Measurements from ENCODE around the gene VRK3.

Gene VRK3

GRCh38 chr19:49950956-49951526 is 74.1 kb downstream of the VRK3 start:
- no peak overlapping the region for H3K4me3 ChIP-seq (ENCODE audit: low read length, poor library complexity, severe bottlenecking)
- TF ChIP-seq EZH2phosphoT487 (IDR thresholded peaks at IDR 0.05; ENCODE audit: borderline replicate concordance) (no peak), CTCF (conservative IDR thresholded peaks at IDR 0.05; ENCODE audit: low read length) (no peak)
- H4K20me1 ChIP-seq (ENCODE audit: insufficient read depth, low read length, poor library complexity, severe bottlenecking): no peaks in the 10 kb centered on the region
- H2AFZ ChIP-seq (ENCODE audit: low read length): no peak overlapping the region
- no peaks in the 10 kb centered on the region for H3K9me2 ChIP-seq (replicated peaks; ENCODE audit: low read depth, low read length)
- H3K9me3 ChIP-seq (ENCODE audit: insufficient read depth, low read depth, low read length): no peaks in the 10 kb centered on the region
- H3K36me3 ChIP-seq (ENCODE audit: insufficient read depth, low read length): no peaks in the 10 kb centered on the region
- H3K4me1 ChIP-seq (ENCODE audit: insufficient read depth, low read length, poor library complexity, severe bottlenecking): no peaks in the 10 kb centered on the region
- no peaks in the 10 kb centered on the region for H3K27me3 ChIP-seq (ENCODE audit: insufficient read depth, low read length, poor library complexity, severe bottlenecking)
- no peak overlapping the region for H3K4me2 ChIP-seq (ENCODE audit: low read depth, low read length, poor library complexity, severe bottlenecking)
- no peaks in the 10 kb centered on the region for H3F3A ChIP-seq (ENCODE audit: low read depth)
- H3K9ac ChIP-seq (ENCODE audit: low read depth, low read length, poor library complexity, severe bottlenecking): no peak overlapping the region
- no peaks in the 10 kb centered on the region for H3K79me2 ChIP-seq (ENCODE audit: insufficient read depth, low read length)

- no peaks in the 10 kb centered on the region for H3K4me1 ChIP-seq (ENCODE audit: insufficient read depth, low read length, poor library complexity, severe bottlenecking)
- TF ChIP-seq CTCF (conservative IDR thresholded peaks at IDR 0.05; ENCODE audit: low read length) (no peak), EZH2phosphoT487 (IDR thresholded peaks at IDR 0.05; ENCODE audit: borderline replicate concordance) (no peak)
- H3K27me3 ChIP-seq (ENCODE audit: insufficient read depth, low read length, poor library complexity, severe bottlenecking): no peaks in the 10 kb centered on the region
- H4K20me1 ChIP-seq (ENCODE audit: insufficient read depth, low read length, poor library complexity, severe bottlenecking): no peaks in the 10 kb centered on the region
- no peaks in the 10 kb centered on the region for H3K9me3 ChIP-seq (ENCODE audit: insufficient read depth, low read depth, low read length)
- no peaks in the 10 kb centered on the region for H3K36me3 ChIP-seq (ENCODE audit: insufficient read depth, low read length)
- H3K9me2 ChIP-seq (replicated peaks; ENCODE audit: low read depth, low read length): no peaks in the 10 kb centered on the region
- H3K9ac ChIP-seq (ENCODE audit: low read depth, low read length, poor library complexity, severe bottlenecking): no peak overlapping the region
- no peak overlapping the region for H3K4me3 ChIP-seq (ENCODE audit: low read length, poor library complexity, severe bottlenecking)
- H2AFZ ChIP-seq (ENCODE audit: low read length): no peak overlapping the region
- H3K4me2 ChIP-seq (ENCODE audit: low read depth, low read length, poor library complexity, severe bottlenecking): no peak overlapping the region
- no peaks in the 10 kb centered on the region for H3K79me2 ChIP-seq (ENCODE audit: insufficient read depth, low read length)
- no peaks in the 10 kb centered on the region for H3F3A ChIP-seq (ENCODE audit: low read depth)
Measured at GRCh38 chr19:49950590-49950948, 74.6 kb downstream of the VRK3 start.

DNA sequence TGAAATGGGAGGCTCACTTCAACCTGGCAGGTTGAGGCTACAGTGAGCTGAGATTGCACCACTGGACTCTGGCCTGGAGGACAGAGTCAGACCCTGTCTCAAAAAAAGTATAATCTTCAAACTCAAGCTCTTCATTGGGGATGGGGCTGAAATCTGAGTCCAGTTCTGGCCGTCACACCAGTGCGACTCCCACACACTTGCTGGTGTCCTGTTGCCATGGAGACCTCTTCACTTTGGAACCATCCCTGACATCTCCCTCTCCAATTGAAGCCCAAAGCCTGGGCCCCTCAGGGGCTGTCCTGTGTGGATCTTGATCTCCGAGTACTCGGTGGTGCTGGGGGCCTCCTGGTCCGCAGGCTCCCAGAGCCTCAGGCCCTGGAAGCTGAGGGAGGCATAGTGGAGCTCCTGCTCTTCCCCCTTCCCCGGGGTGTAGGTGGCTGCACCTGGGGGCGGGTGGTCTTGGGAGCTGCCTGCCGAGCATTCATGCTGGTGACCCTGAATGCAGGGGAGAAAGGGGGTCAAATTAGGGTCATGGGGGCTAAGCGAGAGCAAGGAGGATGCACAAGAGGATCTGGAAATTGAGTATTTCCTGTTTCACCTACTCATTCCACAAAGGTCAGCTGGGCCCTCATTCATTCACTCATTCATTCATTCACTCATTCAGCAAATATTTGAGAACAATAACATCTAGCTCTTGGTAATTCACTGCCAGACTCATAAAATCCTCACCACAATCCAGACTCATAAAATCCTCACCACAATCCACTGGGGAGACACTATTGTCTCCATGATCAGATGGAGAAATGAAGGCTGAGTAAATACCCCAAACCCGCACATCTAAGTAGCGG is 75.2 kb downstream of the VRK3 start:
- no peaks in the 10 kb centered on the region for H4K20me1 ChIP-seq (ENCODE audit: insufficient read depth, low read length, poor library complexity, severe bottlenecking)
- H2AFZ ChIP-seq (ENCODE audit: low read length): no peak overlapping the region
- H3K4me1 ChIP-seq (ENCODE audit: insufficient read depth, low read length, poor library complexity, severe bottlenecking): no peaks in the 10 kb centered on the region
- TF ChIP-seq EZH2phosphoT487 (IDR thresholded peaks at IDR 0.05; ENCODE audit: borderline replicate concordance) (no peak), CTCF (conservative IDR thresholded peaks at IDR 0.05; ENCODE audit: low read length) (no peak)
- H3K9me2 ChIP-seq (replicated peaks; ENCODE audit: low read depth, low read length): no peaks in the 10 kb centered on the region
- no peak overlapping the region for H3K4me2 ChIP-seq (ENCODE audit: low read depth, low read length, poor library complexity, severe bottlenecking)
- no peak overlapping the region for H3K4me3 ChIP-seq (ENCODE audit: low read length, poor library complexity, severe bottlenecking)
- no peaks in the 10 kb centered on the region for H3K36me3 ChIP-seq (ENCODE audit: insufficient read depth, low read length)
- no peaks in the 10 kb centered on the region for H3K27me3 ChIP-seq (ENCODE audit: insufficient read depth, low read length, poor library complexity, severe bottlenecking)
- H3F3A ChIP-seq (ENCODE audit: low read depth): no peaks in the 10 kb centered on the region
- no peaks in the 10 kb centered on the region for H3K79me2 ChIP-seq (ENCODE audit: insufficient read depth, low read length)
- H3K9me3 ChIP-seq (ENCODE audit: insufficient read depth, low read depth, low read length): no peaks in the 10 kb centered on the region
- H3K9ac ChIP-seq (ENCODE audit: low read depth, low read length, poor library complexity, severe bottlenecking): no peak overlapping the region
